NOMO-1 (cell line): ENCODE results near the gene FBH1.
"Not testable (repeated sequence)": the region's sequence is repeated elsewhere in the genome, so short reads cannot be mapped to it uniquely, and the experiment has no call there.

Source experiments
- DNase-seq, 2 experiments: peaks; one replicate each; lab custom pipeline; 2025; ENCODE audit not compliant: unreplicated experiment in 2 of 2; lab: John Stamatoyannopoulos, UW

FBH1 gene

DNA sequence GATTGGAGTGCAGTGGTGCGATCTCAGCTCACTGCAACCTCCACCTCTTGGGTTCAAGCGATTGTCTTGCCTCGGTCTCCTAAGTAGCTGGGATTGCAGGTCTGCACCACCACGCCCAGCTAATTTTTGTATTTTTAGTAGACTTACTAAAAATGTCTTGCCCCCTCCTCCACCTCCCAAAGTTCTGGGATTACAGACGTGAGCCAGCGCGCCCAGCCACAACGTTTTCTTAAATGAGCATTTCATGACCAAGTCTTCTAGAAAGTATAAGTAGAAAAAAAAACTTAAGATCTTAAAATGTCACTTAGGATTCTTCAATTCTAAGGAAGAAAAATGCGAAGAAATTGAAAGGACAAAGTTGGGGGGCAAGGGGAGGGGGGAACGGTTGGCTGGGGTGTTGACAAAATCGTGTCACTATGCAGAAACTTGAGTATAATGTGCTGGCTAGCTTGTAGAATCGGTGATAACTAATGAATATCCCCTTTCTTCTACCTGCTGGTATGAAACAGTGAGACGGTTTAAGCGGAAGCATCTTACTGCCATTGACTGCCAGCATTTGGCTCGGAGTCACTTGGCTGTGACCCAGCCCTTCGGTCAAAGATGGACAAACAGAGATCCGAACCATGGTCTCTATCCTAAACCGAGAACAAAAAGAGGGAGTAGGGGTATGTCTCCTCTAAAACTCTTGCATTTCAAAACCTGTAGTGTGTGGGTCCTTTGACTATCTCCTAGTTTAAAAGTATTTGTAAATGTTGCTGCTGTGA is 12.7 kb downstream of the FBH1 start:
- DNase-seq = no peak

DNA sequence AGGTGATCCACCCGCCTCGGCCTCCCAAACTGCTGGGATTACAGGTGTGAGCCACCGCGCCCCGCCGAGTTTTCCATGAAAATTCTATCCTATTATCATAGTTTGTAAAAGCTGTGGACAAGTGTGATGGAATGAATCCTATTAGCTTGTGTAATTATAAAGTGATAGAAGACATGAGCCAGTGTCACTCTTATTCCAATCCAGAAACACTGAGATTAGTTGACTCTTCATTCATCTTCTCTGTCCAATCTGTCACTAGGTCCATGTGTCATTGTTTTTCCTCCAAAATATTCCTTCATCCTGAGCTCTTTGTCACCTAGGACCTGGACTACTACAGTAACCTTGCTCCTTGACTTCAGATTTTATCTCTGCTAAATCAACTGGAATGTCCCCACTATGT is 13.5 kb downstream of the FBH1 start:
- DNase-seq = no peak

DNA sequence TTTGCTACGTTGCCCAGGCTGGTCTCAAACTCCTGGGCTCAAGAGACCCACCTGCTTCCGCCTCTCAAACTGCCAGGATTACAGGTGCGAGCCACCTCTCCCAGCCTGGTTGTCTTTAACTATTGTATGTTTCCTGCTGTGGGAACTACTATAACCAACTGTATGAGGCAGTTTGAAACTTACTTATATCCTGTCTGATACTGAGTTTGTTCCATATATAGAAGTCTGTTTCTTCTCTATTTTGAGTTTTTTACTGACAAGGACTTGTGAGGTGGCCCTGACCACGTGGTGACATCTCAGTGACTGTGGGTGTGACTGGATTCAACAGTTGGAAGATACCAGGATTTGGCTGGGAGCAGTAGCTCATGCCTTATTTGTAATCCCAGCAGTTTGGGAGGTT is 14.2 kb downstream of the FBH1 start:
- no peak for DNase-seq

DNA sequence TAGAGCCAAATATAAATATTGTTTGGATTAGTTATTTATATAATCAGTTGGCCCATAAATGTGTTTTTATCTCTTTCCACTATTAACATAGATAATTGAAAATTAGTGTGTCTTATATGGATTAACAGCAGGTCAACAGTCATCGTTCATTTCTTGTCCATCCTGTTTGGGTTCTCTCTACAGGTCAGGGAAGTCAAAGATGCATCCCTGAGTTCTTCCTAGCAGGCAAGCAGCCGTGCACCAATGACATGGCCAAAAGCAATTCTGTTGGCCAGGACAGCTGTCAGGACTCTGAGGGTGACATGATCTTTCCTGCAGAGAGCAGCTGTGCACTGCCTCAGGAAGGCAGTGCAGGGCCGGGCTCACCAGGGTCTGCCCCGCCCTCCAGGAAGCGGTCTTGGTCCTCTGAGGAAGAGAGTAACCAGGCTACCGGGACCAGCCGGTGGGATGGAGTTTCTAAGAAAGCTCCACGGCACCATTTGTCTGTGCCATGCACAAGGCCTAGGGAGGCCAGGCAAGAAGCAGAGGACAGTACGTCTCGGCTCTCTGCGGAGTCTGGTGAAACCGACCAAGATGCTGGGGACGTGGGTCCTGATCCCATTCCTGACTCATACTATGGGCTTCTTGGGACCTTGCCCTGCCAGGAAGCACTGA is 15.9 kb downstream of the FBH1 start:
- no peak for DNase-seq

DNA sequence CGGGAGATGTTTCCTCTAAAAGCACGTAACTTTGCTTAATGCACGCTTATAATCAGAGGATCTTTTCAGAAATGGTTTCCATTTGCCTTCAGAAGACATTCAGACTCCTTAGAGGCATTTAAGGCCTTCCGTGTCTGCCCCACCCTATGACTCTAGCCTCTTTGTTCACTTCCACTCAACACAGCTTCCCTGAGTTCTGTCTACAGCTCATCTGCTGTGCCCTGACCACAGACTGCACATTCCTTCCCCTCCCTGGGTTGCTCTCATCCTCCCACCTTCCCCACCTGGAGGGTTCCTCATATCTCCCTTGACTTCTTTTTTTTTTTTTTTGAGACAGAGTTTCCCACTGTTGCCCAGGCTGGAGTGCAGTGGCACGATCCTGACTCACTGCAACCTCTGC is 16.6 kb downstream of the FBH1 start:
- DNase-seq = no peak

DNA sequence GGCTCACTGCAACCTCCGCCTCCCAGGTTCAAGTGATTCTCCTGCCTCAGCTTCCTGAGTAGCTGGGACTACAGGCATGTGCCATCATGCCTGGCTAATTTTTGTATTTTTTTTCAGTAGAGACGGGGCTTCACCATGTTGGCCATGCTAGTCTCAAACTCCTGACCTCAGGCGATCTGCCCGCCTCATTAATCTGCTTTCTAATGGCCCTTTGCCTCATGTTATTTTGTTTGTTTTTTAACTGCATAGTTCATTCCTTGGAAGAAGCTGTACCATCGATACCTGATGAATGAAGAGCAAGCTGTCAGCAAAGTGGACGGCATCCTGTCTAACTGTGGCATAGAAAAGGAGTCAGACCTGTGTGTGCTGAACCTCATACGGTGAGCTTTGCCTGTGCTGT is 18.6 kb downstream of the FBH1 start:
- not testable (repeated sequence) for DNase-seq

DNA sequence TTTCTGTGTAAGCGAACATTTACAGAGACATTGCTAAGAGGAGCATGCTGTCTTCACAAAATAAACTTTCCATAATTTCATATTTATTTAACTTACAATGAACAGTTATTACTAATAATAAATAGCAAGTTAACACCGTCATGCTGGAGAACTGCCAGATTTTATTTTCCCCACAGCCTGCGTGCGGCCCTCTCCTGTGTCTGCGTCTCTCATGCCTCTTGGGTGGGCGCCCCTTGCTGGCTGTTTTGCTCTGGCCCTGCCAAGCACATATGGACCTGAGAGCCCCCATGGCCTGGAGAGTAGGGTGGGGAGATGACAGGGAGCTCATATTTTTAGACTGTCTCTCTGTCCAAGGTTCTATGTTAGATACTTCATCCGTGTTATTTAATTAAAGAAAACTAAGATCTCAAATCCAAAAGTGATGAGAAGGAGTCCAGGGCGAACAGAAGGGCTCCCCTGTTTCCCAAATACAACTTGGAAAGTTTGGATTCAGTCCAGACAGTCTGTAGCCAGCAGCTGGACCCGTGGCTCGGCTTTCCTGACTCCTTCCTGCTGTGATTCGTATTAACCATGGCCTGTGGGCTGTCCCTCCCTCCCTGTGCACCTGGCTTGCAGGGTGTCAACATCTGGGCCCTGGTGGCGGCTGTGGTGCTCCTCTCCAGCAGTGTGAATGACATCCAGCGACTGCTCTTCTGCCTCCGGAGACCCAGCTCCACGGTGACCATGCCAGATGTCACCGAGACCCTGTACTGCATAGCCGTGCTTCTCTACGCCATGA is 20.5 kb downstream of the FBH1 start:
- DNase-seq = no peak

DNA sequence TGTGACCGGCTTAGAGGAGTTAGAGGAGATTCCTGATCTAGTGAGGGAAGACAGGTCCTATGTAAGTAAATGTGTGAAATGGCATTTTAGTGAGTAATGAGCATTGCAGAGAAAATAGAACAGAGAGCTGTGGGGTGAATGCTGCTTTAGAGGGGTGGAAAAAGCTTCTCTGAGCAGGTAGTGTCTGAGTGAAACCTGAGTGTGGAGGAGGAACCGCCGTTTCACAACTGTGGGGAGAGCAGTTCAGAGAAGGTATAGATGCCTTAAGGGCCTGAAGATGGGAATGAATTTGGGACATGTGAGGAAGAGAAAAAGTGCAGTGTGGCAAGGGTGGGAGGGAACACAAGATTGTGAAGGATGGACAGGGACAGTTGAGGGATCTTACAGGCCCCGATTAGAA is 21.6 kb downstream of the FBH1 start:
- no peak for DNase-seq

DNA sequence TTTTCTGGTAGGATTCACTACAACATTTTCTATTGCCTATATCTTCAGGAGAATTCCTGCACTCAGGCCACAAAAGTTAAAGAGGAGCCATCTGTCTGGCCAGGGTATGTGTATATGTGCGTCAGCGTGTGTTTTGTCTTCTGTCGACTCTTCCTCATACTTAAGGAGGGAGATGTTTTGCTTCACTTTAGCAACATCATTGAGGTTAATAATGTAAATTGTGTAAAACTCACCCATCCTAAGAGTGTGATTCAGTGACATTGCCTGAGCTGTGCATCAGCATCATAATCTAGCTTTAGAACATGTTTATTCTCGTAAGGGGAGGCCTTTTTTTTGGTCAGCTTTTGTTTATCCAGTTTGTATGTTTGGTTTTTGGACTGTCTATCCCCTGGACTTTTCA is 23.7 kb downstream of the FBH1 start:
- no peak for DNase-seq

DNA sequence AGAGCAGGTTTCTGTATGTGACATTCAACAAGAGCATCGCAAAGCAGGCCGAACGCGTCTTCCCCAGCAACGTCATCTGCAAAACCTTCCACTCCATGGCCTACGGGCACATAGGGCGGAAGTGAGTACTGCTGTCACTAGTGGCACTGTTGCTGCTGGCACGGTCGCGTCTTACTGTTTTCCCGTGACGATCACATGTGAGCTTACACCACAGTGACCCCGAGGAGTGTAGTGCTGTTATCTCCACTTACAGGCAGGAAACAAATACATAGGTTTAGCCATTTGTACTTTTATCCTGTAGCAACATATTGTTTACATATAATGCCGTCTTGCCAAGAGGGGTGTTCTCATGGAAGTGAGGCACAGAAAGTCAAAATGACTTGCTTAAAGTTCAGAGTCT is 25.4 kb downstream of the FBH1 start:
- no peak for DNase-seq

DNA sequence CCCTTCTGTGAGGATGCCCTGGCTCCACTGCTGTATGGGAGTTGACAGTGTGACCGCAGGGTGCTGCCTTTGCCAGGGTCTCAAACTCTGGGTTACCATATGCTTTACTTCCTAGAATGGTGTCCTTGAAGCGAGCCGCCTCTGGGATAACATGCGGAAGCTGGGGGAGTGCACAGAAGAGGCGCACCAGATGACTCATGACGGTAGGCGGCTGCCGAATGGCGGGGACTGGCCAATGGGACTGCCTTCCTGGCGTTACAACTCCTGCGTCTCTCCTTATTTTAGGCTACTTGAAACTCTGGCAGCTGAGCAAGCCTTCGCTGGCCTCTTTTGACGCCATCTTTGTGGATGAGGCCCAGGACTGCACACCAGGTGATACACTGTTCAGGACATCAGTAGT is 27.3 kb downstream of the FBH1 start:
- DNase-seq = no peak

DNA sequence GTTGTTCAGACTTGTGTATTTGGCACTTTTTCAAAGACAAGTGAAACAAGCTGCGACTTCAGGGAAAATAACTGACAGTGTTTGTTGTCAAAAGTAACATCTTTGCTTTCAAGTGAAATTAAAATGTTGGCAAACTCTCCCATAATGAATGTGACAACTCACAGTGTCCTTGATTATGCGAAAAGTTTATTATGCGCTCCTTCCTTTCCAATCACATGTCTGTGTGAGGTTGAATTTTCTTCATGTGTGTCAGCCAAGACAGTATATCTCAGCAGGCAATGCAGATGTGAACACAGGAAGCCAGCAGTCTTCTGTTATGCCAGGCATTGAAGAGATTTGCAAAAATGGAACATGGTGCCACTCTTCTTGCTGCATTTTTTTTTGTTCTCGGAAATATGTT is 28.7 kb downstream of the FBH1 start:
- no peak for DNase-seq

DNA sequence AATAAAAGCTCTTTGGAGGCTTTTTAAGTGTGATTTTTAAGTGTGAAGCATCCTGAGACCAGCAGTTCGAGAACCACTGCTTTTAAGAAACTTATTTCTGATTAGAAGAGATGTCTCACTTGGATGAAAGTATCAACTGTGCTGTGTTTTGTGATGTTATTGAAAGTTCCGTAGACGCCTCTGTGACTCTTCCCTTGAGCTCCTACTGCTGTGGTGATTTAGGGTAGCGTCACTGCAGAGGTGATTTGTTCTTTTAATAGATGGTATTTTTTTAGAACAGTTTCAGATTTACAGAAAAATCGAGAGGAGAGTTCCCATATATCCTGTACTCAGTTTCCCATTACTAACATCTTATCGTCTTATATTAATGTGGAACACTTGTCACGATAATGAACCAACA is 29.5 kb downstream of the FBH1 start:
- no peak for DNase-seq

DNA sequence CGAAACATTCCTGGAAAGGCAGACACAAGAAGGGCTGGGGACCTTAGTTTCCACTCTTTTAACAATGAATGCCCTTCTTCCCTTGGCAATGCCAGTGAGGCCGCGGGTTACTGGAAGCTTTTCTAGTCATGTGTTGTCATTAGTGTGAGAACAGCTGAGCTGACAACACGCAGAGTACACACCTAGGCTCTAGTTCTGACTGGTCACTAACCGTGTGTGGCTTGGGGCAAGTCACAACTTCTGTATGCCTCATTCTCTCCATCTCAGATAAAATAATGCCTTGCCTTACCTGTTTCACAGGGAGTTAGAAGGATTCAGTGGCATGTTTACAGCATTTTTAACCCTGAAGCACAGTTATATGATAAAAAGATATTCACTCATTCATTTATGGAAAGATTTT is 31.7 kb downstream of the FBH1 start:
- no peak for DNase-seq

DNA sequence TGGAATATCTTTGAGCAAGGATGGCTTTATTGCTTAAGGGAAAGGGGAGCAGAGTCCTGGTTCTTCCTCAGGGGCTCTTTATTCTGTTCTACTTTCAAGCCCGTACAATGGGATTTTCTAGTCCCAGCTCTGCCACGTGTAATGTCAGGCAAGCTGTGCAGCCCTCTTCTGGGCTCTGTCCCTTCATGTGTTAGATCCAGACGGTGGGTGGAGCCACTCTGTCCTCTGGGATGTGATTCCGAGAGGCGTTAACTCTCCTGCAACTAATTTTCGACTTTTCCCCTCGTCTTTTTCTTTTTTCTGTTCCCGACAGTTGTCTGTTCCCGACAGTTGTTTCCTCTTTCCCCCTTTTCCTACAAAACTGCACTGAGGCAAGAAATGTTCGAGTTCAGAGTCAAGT is 34.8 kb downstream of the FBH1 start:
- no peak for DNase-seq

DNA sequence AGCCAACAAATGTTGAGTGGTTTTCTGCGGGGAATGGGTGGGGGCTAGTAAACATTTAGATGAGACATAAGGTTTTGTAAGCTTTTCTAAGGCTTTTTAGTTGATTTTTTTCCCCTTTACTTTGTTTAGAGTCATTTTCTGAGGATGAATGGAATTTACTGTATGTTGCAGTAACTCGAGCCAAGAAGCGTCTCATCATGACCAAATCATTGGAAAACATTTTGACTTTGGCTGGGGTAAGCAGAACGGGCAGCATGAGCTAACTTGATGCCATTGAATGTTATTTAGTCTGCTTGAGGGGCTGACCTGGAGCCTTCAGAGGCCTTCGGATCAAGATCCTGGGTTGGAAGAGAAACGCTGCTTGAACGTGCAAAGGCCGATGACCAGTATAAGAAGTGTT is 37.3 kb downstream of the FBH1 start:
- no peak for DNase-seq

DNA sequence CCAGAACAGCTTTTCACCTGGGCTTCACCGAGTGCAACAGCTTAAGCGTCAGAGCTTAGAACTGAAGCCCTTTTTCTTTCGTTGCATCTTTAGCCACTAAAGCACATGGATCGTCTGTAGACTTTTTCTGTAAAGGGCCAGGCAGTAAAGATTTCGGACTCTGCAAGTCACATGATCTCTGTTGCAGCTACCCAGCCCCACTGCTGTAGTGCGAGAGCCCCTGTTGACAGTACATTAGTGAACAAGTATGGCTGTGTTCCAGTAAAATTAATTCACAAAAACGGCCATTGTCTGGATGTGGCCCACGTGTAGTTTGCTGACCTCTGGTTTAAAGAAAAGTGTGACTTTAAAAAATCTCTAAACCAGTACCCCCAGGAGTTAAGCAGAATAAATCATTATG is 39.4 kb downstream of the FBH1 start:
- DNase-seq = no peak

DNA sequence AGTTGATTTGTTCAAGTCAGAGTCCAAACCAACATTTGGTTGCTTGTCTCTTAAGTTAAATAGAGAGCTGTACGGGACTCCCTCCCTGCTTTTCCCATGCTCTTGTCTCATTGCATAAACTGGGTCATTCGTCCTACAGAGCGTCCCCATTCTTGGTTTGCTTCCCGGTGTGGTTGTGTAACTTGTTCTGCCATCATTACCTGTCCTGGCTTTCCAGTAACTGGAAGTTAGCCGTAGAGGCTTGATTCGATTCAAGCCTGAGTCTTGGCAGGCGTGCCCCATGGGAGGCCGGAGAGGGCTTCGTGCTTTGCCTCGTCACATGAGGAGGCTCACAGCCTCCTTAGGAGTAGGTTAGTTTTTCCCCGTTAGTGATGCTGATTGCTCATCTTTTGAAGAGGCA is 40.2 kb downstream of the FBH1 start:
- no peak for DNase-seq

DNA sequence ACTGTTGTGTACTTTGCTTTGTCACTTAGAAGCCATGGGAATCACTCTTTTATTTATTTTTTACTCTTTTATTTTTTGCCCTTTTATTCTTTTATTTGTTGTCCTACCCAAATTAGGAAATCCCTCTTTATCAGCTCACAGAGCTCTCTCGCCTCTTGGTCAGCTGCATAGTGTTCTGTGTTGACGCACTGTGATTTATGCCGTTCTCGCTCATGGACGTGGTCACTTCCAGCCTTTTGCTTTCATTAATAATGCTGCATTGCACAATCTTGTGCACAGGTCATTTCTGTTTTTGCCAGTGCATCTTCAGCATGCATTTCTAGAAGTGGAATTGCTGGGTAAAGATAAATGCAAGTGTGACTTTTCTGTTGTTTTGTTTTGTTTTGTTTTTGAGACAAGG is 42.3 kb downstream of the FBH1 start:
- DNase-seq = no peak

DNA sequence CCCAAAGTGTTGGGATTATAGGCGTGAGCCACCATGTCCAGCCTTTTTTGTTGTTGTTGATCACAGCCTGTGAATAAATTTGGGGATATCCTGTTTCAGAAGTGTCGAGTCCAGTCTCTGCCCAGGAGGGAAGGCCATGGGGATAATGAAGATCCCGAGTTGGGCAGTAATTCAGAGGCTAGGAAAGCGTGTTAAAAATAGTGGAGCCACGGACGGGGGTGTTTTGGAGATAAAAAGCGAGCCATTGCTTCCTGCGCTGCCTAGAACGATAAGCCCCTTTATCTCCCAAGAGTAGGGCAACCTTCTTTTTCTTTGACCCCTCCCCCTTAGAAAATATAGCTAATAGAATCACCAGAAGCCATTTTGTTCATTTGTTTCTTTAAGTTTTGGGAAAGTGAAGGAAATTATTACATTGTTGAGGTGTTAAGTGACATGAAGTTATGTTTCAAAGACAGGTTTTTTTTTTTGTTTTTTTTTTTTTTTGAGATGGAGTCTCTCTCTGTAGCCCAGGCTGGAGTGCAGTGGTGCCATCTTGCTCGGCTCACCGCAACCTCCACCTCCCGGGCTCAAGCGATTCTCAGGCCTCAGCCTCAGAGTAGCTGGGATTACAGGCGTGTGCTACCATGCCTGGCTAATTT is 44.0 kb downstream of the FBH1 start:
- no peak for DNase-seq

DNA sequence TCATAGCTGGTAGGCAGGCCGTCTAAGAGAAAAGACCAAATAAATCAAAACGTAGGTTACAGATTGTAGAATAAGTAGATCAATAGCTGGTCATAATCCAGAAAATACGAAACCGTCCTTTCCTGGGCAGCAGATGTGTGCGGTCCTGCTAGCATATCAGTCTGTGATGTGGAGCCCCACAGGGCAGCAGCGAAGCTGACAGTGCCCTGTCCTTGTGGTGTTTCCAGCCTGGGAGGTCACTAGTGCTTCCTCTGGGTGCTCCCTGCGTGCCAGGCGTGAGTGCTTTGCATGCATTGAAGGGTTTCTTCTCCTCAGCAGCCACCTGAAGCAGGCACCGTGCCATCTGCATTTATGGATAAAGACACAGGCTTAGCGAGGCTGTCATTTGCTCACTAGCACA is 45.6 kb downstream of the FBH1 start:
- DNase-seq = no peak

DNA sequence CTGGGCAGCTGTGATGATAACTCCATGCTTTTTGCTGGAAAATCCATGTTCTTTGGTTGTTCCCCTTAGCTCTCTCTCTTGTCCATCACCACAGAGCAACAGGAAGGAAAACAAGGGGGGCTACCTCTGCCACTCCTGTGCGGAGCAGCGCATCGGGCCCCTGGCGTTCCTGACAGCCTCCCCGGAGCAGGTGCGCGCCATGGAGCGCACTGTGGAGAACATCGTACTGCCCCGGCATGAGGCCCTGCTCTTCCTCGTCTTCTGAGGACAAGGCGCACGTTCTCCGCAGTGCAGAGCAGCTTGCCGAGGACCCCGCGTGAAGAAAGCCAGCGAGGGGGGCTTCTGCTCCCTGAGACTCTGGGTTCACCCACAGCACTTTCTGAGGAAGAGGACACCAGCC is 47.0 kb downstream of the FBH1 start:
- no peak for DNase-seq
